Loucy (cell line): Measurements from ENCODE around the gene GPC5.

ENCODE experiments used
- H2AFZ ChIP-seq: fragments of 200-600 bp; sonication (generic); 2 replicates; pipeline ENCODE4 v1.6.0; 2016; ENCODE audit warnings: antibody characterized with exemption, mild to moderate bottlenecking, low read length, moderate library complexity
- H3F3A ChIP-seq: fragments of 200-600 bp; 2 replicates; pipeline ENCODE4 v1.6.0; 2016; ENCODE audit warnings: antibody characterized with exemption, low read depth, mild to moderate bottlenecking
- H3K27me3 ChIP-seq: fragments of 200-600 bp; sonication (generic); 2 replicates; pipeline ENCODE4 v1.6.1; 2014; ENCODE audit warnings: low read length, mild to moderate bottlenecking; ENCODE audit not compliant: insufficient read depth, poor library complexity, severe bottlenecking
- H3K36me3 ChIP-seq: fragments of 200-600 bp; sonication (generic); 2 replicates; pipeline ENCODE4 v1.6.1; 2016; ENCODE audit warnings: low read length; ENCODE audit not compliant: insufficient read depth
- H3K4me1 ChIP-seq: fragments of 200-600 bp; sonication (generic); 2 replicates; pipeline ENCODE4 v1.5.1; 2014; ENCODE audit warnings: low read length, mild to moderate bottlenecking; ENCODE audit not compliant: insufficient read depth, poor library complexity, severe bottlenecking
- H3K4me2 ChIP-seq: fragments of 200-600 bp; sonication (generic); 2 replicates; pipeline ENCODE4 v1.6.0; 2014; ENCODE audit warnings: antibody characterized with exemption, low read length, low read depth, mild to moderate bottlenecking; ENCODE audit not compliant: poor library complexity, severe bottlenecking
- H3K4me3 ChIP-seq: fragments of 200-600 bp; sonication (generic); 2 replicates; pipeline ENCODE4 v1.5.1; 2014; ENCODE audit warnings: low read length, mild to moderate bottlenecking, mixed read lengths; ENCODE audit not compliant: poor library complexity, severe bottlenecking
- H3K79me2 ChIP-seq: fragments of 200-600 bp; sonication (generic); 2 replicates; pipeline ENCODE4 v1.6.1; 2014; ENCODE audit warnings: low read length; ENCODE audit not compliant: insufficient read depth
- H3K9ac ChIP-seq: fragments of 200-600 bp; sonication (generic); 2 replicates; pipeline ENCODE4 v1.6.0; 2014; ENCODE audit warnings: mild to moderate bottlenecking, low read depth, low read length, moderate library complexity; ENCODE audit not compliant: poor library complexity, severe bottlenecking
- H3K9me2 ChIP-seq: fragments of 200-600 bp; sonication (generic); replicated peaks from 2 replicates; pipeline ENCODE4 v1.6.1; 2016; ENCODE audit warnings: low read depth, low read length, mixed read lengths
- H3K9me3 ChIP-seq: fragments of 200-600 bp; sonication (generic); 2 replicates; pipeline ENCODE4 v1.6.1; 2014; ENCODE audit warnings: mild to moderate bottlenecking, antibody characterized with exemption, low read length, low read depth; ENCODE audit not compliant: insufficient read depth
- H4K20me1 ChIP-seq: fragments of 200-600 bp; sonication (generic); 2 replicates; pipeline ENCODE4 v1.6.0; 2014; ENCODE audit warnings: antibody characterized with exemption, low read length, mild to moderate bottlenecking; ENCODE audit not compliant: insufficient read depth, poor library complexity, severe bottlenecking
- CTCF ChIP-seq: fragments of 200-600 bp; sonication (generic); conservative IDR thresholded peaks from 2 replicates; pipeline ENCODE4 v1.5.1; 2014; ENCODE audit warnings: mild to moderate bottlenecking, antibody characterized with exemption, low read length
- EZH2phosphoT487 ChIP-seq: fragments of 200-600 bp; IDR thresholded peaks from 2 replicates; pipeline ENCODE4 v1.6.1; 2018; ENCODE audit warnings: antibody characterized with exemption, mild to moderate bottlenecking, moderate library complexity, borderline replicate concordance

GPC5 gene

GRCh38 chr13:92101801-92102200, 703.4 kb downstream of the GPC5 start:
- Histone ChIP-seq H2AFZ (no peak overlapping the region), H3F3A (no peaks in the 10 kb centered on the region), H4K20me1 (no peaks in the 10 kb centered on the region), H3K9me2 (no peaks in the 10 kb centered on the region), H3K4me1 (no peaks in the 10 kb centered on the region), H3K79me2 (no peaks in the 10 kb centered on the region), H3K9me3 (no peaks in the 10 kb centered on the region), H3K9ac (no peak overlapping the region), H3K27me3 (no peaks in the 10 kb centered on the region), H3K4me3 (no peak overlapping the region), H3K4me2 (no peak overlapping the region), H3K36me3 (no peaks in the 10 kb centered on the region)
- no peak for TF ChIP-seq CTCF
- no peak for TF ChIP-seq EZH2phosphoT487

GRCh38 chr13:92103689-92104153, 705.3 kb downstream of the GPC5 start:
- no peak overlapping the region for H2AFZ ChIP-seq
- no peaks in the 10 kb centered on the region for H3K9me2 ChIP-seq
- H3K4me1 ChIP-seq = no peaks in the 10 kb centered on the region
- H3F3A ChIP-seq = no peaks in the 10 kb centered on the region
- no peaks in the 10 kb centered on the region for H3K9me3 ChIP-seq
- no peak overlapping the region for H3K4me2 ChIP-seq
- H3K27me3 ChIP-seq = no peaks in the 10 kb centered on the region
- no peaks in the 10 kb centered on the region for H3K36me3 ChIP-seq
- H3K4me3 ChIP-seq = no peak overlapping the region
- no peaks in the 10 kb centered on the region for H3K79me2 ChIP-seq
- H3K9ac ChIP-seq = no peak overlapping the region
- H4K20me1 ChIP-seq = no peaks in the 10 kb centered on the region
- TF ChIP-seq CTCF = no peak
- no peak for TF ChIP-seq EZH2phosphoT487

GRCh38 chr13:92122186-92122853, 723.9 kb downstream of the GPC5 start:
- Histone ChIP-seq H3K9ac (no peak overlapping the region), H3K79me2 (no peaks in the 10 kb centered on the region), H3K36me3 (no peaks in the 10 kb centered on the region), H3K4me3 (no peak overlapping the region), H3K27me3 (no peaks in the 10 kb centered on the region), H4K20me1 (no peaks in the 10 kb centered on the region), H3K9me2 (no peaks in the 10 kb centered on the region), H2AFZ (no peak overlapping the region), H3K4me2 (no peak overlapping the region), H3F3A (no peaks in the 10 kb centered on the region), H3K9me3 (no peaks in the 10 kb centered on the region), H3K4me1 (no peaks in the 10 kb centered on the region)
- TF ChIP-seq CTCF (no peak), EZH2phosphoT487 (no peak)
